ENCODE data around the gene NECTIN1. TPM values are rescaled to one million over a fixed set of nuclear protein-coding genes. Genes with fewer than 3 reads are reported as not detected.

Gene NECTIN1
- total RNA-seq, 2 donors from 2014 or later: 4.0 to 4.4 TPM

GRCh38 chr11:119627286-119627685 lies 101.7 kb downstream of the NECTIN1 start:
- TF ChIP-seq CTCF (IDR thresholded peaks at IDR 0.05): no peak
- no peaks in the 10 kb centered on the region for H3K36me3 ChIP-seq
- no peaks in the 10 kb centered on the region for H3K9me3 ChIP-seq
- H3K4me3 ChIP-seq: no peak overlapping the region
- peaks cover 0 to 9% of the 10 kb centered on the region in 2 donors for H3K4me1 ChIP-seq
- H3K27ac ChIP-seq: no peak overlapping the region
- no peak for DNase-seq (ENCODE audit: low spot score)
- H3K27me3 ChIP-seq: no peaks in the 10 kb centered on the region

- Histone ChIP-seq H3K27me3 (no peaks in the 10 kb centered on the region), H3K4me1 (peaks cover 0 to 9% of the 10 kb centered on the region in 2 donors), H3K27ac (no peak overlapping the region), H3K4me3 (no peak overlapping the region), H3K9me3 (no peaks in the 10 kb centered on the region), H3K36me3 (no peaks in the 10 kb centered on the region)
- TF ChIP-seq CTCF (IDR thresholded peaks at IDR 0.05): no peak
- DNase-seq (ENCODE audit: low spot score): no peak
These were observed 102.1 kb downstream of the NECTIN1 start for GRCh38 chr11:119626871-119627270.

GRCh38 chr11:119626197-119626841 lies 102.7 kb downstream of the NECTIN1 start:
- no peak overlapping the region for H3K27ac ChIP-seq
- no peaks in the 10 kb centered on the region for H3K9me3 ChIP-seq
- H3K4me3 ChIP-seq: no peak overlapping the region
- no peak for TF ChIP-seq CTCF (IDR thresholded peaks at IDR 0.05)
- DNase-seq (ENCODE audit: low spot score): no peak
- H3K4me1 ChIP-seq: peaks cover 0 to 9% of the 10 kb centered on the region in 2 donors
- H3K27me3 ChIP-seq: no peaks in the 10 kb centered on the region
- no peaks in the 10 kb centered on the region for H3K36me3 ChIP-seq

GRCh38 chr11:119625206-119625978 lies 103.6 kb downstream of the NECTIN1 start:
- TF ChIP-seq CTCF (IDR thresholded peaks at IDR 0.05): no peak
- H3K4me3 ChIP-seq: no peak overlapping the region
- H3K36me3 ChIP-seq: no peaks in the 10 kb centered on the region
- no peaks in the 10 kb centered on the region for H3K9me3 ChIP-seq
- no peak for DNase-seq (ENCODE audit: low spot score)
- H3K4me1 ChIP-seq: peaks cover 0 to 9% of the 10 kb centered on the region in 2 donors
- H3K27ac ChIP-seq: no peak overlapping the region
- H3K27me3 ChIP-seq: no peaks in the 10 kb centered on the region

- Histone ChIP-seq H3K4me1 (peaks cover 0 to 9% of the 10 kb centered on the region in 2 donors), H3K4me3 (no peak overlapping the region), H3K27ac (no peak overlapping the region), H3K9me3 (no peaks in the 10 kb centered on the region), H3K36me3 (no peaks in the 10 kb centered on the region), H3K27me3 (no peaks in the 10 kb centered on the region)
- no peak for TF ChIP-seq CTCF (IDR thresholded peaks at IDR 0.05)
- no peak for DNase-seq (ENCODE audit: low spot score)
These were observed 104.4 kb downstream of the NECTIN1 start for GRCh38 chr11:119624629-119625028.

Measured in right atrium auricular region (tissue), 2 donors.